GM18861 (cell line): ENCODE data around the gene PHLDB2.
"Not testable (repeated sequence)": the region's sequence is repeated elsewhere in the genome, so short reads cannot be mapped to it uniquely, and the experiment has no call there.

Source experiments
- ATAC-seq: cut with Tn5 transposase; IDR thresholded peaks from one replicate; pipeline ENCODE4 v1.9.1; 2021; ENCODE audit not compliant: unreplicated experiment

The PHLDB2 gene

DNA sequence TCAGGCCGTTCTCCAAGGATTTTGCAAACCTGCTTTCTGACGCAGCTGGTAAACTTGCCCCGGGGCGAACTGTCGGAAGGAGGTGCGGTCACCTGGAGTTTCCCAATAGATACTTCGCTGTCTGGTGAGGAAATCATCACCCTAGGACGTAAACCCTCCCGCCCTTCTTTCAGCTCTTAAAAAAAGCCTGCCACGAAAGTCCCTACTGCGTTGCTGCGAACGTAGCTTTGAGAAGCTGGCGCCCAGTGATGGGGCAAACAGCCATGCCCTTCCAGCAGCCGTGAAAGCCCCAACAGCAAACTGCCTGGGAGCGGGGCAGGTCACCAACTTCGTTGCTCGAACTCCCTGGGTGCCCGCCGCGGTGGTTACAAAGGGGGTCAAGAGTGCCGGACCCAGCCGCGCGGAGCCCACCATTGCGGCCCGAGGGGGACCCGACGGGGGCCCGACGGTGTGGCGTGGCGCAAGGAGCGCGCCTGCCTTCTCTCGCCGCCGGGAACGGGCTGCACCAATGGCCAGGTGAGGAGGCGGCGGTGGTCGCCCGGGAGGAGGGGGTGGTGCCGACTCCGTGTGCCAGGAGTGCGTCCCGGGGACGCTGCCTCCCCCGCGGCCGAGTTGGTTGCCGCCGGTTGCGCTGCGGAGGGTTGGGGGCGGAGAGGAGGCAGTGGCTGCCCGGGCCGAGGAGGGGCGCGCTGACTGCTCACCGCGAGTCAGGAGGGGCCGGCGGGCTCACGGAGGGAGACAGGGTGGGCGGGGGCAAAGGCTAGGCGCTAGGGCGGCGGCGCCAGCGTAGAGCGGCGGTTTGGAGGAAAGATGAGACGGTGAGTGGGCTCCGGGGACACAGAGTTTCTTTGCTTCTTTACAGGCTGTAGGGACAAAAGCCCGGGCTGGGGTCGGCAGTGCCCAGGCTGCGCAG, at the start of gene PHLDB2:
Gene PHLDB2, plus strand, starts transcription at position 205 of the 913 bp plus-strand sequence. CDS start 24,813 bp downstream, outside the sequence.
- ATAC-seq: no peak

- no peak for ATAC-seq
Observed at GRCh38 chr3:111810909-111811308, 48.2 kb upstream of the PHLDB2 start.

DNA sequence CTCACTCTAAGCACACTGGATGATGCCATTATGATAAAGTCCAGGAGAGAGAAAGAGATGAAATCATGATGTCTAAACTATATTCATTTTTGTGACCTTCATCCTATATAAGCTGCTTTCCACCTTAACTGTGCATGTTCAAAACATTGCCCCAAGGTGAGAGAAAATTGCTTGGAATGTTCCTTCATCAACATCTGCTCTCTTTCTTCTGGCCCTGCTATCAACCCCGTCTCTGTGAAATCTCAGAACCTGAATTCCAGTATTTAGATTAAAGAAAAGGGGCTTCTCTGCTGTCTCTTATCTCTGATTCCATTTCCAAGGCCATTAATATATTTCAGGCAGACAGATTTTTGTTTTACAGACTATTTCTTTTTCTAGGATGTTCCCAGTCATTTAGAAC, 47.3 kb upstream of the PHLDB2 start:
- ATAC-seq: no peak

- no peak for ATAC-seq
Observed at GRCh38 chr3:111812701-111813100, 46.4 kb upstream of the PHLDB2 start.

DNA sequence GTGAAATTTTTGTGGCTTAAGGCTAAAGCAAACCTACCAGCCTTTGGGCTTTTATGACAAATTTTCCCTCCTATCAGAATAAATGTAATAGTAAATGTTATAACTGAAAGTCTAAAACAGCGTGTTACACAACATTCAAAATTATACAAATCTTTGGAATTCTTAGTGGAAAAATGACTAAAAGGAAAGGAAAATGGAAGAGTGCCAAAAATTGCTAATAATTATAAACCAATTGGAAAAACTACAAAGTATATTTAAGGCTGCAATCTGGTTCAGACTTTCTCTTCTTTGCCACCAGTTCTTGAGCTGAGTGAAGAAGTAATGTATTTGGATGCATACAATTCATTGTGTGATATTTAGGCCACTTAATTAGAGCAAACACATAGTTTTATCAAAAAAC, 45.6 kb upstream of the PHLDB2 start:
- no peak for ATAC-seq

DNA sequence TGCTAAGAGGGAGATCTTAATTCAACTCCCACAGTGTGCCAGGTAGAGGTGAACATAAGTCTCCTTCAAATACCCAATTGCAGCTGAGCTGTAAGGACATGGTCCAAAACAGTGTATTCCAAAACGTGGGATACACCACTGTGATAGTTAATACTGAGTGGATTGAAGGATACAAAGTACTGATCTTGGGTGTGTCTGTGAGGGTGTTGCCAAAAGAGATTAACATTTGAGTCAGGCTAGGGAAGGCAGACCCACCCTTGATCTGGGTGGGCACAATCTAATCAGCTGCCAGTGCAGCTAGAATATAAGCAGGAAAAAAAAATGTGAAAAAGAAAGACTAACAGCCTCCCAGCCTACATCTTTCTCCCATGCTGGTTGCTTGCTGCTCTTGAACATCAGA, 45.1 kb upstream of the PHLDB2 start:
- no peak for ATAC-seq

DNA sequence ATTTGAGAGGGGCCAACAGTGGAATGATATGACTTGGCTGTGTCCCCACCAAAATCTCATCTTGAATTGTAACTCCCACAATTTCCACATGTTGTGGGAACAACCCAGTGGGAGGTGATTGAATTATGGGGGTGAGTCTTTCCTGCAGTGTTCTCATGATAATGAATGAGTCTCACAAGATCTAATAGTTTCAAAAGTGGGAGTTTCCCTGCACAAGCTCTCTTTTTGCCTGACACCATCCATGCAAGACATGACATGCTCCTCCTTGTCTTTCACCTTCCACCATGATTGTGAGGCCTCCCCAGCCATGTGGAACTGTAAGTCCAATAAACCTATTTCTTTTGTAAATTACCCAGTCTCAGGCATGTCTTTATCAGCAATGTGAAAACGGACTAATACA, 42.3 kb upstream of the PHLDB2 start:
- not testable (repeated sequence) for ATAC-seq

- no peak for ATAC-seq
Observed at GRCh38 chr3:111819927-111820326, 39.1 kb upstream of the PHLDB2 start.

DNA sequence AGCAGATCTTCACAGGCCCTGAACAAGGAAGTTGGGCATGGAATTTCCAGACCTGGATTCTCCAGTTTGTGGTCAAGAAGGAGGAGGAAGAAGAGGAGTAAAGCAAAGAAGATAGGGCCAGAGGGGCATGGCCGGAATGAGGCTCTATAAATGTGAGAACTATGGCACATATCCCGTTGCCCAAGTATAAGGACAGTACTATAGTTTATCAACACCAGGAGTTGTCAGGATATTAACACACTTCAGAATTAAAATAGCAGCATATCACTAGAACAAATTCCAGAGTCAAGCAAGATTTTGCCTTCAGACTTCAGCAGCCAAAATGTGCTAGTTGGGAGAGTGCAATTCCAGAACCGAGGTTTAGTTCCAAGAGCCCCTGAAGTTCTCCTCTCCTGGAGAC, 38.4 kb upstream of the PHLDB2 start:
- ATAC-seq: no peak

DNA sequence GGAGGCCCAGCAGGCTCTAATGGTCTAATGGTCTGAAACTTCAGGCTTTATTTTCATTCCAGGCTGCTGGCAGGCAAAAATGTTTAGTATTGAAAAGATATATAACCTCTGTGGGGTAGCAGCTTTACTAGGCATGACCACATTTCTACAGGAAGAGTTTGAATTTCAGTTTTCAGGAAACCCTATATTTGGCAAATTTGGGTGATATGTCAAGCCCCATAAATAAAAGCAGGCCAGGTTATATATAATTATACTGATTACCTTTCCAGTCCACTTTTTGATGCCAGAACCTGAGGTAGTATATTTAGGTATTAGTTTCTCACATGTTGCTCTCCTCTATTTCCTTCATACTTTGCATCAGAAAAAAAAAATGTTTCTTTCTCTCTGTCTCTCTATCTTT, 37.2 kb upstream of the PHLDB2 start:
- no peak for ATAC-seq

- ATAC-seq: no peak
Observed at GRCh38 chr3:111822804-111823203, 36.3 kb upstream of the PHLDB2 start.

GRCh38 chr3:111823341-111823855, 35.7 kb upstream of the PHLDB2 start:
- ATAC-seq: no peak

GRCh38 chr3:111824351-111824750, 34.7 kb upstream of the PHLDB2 start:
- ATAC-seq: no peak

- no peak for ATAC-seq
Observed at GRCh38 chr3:111827871-111828270, 31.2 kb upstream of the PHLDB2 start.

DNA sequence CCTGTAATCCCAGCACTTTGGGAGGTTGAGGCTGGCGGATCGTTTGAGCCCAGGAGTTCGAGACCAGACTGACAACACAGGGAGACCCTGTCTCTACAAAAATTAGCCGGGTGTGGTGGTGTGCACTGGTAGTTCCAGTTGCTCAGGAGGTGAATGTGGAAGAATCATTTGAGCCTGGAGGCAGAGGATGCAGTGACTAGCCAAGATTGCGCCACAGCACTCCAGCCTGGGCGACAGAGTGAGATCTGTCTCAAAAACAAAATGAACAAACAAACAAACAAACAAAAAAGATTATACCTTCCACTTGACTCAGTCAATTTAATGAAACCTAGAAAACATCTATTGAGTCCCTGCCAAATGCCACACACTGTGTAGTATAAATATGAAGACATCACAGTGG, 30.5 kb upstream of the PHLDB2 start:
- ATAC-seq: no peak

- ATAC-seq: no peak
Observed at GRCh38 chr3:111829023-111829422, 30.0 kb upstream of the PHLDB2 start.

- no peak for ATAC-seq
Observed at GRCh38 chr3:111831840-111832239, 27.2 kb upstream of the PHLDB2 start.

DNA sequence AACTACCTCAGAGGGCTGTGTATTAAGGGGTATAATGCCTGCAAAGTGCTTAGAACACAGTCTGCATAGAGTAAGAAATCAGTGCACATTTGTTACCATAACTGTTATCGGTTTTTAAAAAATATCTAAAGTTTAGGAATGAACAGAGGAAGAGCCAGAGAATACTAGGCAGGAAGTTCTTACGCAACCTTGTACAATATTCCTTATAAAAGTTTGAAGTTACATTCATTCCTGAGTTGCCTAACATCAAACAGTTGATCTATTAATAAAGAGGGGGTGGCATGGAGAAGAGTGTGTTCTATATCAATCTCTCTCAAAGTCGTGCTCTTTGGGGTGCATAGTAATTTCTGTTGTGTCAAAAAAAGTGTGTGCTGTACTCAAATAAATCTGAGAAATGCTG, 22.0 kb upstream of the PHLDB2 start:
- ATAC-seq: no peak

DNA sequence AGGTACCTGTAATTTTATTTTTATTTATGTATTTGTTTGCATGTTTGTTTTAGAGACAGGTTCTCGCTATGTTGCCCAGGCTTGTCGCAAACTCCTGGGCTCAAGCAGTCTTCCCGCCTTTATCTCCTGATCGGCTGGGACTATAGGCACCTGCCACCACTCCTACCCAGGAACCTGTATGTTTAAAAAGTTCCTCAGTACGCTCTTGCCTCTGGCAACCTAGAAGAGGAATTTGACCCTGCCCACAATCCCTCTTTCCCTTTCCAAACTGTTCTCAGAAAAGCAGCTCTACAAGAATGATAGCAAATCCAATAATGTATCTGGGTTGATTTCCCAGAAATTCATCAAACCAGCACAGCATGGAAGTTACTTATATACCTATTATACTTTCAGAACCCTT, 20.9 kb upstream of the PHLDB2 start:
- ATAC-seq: no peak

DNA sequence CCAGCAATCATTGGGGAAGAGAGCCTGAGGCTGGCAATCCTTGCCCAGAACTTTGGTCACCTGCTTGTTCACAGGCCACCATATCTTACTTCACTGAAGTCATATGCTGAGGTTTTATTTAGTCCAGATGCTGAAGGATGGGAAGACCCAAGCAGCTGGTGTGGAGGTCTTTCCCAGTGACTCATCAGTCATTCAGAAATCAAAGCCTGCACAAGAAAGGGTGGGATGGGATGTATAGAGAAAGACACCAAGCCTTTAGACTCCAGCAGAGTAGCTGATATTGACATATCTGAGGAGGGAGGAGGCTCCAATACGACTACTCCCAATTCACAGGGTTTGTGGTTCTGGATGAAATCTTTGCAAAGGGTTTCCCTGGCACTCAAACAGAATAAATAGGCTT, 13.0 kb upstream of the PHLDB2 start:
- no peak for ATAC-seq

GRCh38 chr3:111846717-111847116, 12.3 kb upstream of the PHLDB2 start:
- no peak for ATAC-seq

DNA sequence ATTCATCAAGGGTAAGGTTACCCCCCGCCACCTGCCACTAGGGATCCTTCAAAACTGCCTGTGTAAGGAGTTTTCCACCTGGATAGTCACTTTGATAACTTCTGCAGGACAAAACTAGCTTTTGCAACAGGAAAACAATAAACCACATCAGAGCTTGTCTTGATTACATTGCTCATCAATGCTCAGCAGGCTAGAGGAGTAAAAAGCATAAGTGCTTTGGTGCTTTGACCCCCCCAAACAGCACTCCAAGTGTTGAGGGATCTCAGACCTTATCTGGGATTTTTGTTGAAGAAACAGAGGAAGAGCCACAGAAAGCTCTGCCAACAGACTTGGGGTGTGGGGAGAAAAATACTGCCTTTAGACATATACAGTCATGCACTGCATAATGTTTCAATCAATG, 10.8 kb upstream of the PHLDB2 start:
- no peak for ATAC-seq

DNA sequence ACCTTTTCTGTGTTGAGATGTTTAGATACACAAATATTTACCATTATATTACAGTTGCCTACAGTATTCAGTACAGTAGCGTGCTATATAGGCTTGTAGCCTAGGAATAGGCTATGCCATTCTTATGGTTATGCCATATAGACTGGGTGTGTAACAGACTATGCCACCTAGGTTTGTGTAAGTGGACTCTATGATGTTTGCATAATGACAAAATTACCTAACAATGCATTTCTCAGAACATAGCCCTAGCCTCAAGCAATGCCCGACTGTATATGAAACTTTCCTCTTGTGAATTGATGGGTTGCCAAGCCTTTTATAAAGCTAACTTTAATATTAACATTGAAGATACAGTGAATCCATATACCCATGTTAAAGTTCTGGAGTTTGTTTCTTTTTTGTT, 10.3 kb upstream of the PHLDB2 start:
- no peak for ATAC-seq
